ENCODE data around the gene ZBED4.

DNA sequence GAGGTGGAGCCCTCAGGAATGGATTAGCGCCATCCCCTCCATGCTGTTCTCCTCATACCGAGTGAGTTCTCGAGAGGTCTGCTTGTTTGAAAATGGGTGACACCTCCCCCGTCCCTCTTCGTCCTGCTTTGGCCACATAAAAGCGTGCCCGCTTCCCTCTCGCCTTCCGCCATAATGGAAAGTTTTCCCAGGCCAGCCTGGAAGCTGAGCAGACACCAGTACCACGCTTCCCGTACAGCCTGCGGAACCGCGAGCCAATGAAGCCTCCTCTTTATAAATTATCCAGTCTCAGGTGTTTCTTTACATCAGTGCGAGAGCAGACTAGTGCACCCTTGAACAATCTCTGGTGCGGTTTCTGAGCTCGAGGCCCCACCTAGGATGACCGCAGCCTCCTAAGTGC is 51.8 kb downstream of the ZBED4 start:
- TF ChIP-seq POLR2A (IDR thresholded peaks at IDR 0.05; ENCODE audit: low read depth, low read length) (no peak), POLR2AphosphoS5 (IDR thresholded peaks at IDR 0.05; ENCODE audit: low read depth, low read length) (no peak)
